Colonic mucosa (tissue), 4 donors: ENCODE results near the gene YOD1. TPM values are rescaled to one million over a fixed set of nuclear protein-coding genes. Genes with fewer than 3 reads are reported as not detected.

ENCODE experiments used
- DNase-seq: peaks from one replicate; pipeline ENCODE4 v3.0.0-alpha.2; 2020
- H3K27ac ChIP-seq: fragments of 200-600 bp; one replicate; pipeline ENCODE4 v1.8.0; 2021
- H3K27me3 ChIP-seq: fragments of 200-600 bp; one replicate; pipeline ENCODE4 v1.8.0; 2021
- H3K36me3 ChIP-seq: fragments of 200-600 bp; one replicate; pipeline ENCODE4 v1.8.0; 2021
- H3K4me1 ChIP-seq: fragments of 200-600 bp; one replicate; pipeline ENCODE4 v1.8.0; 2021; ENCODE audit warnings: mild to moderate bottlenecking
- H3K4me3 ChIP-seq: fragments of 200-600 bp; one replicate; pipeline ENCODE4 v1.8.0; 2021
- H3K9ac ChIP-seq, 2 donors: one replicate each; pipeline ENCODE4 v1.7.0; 2013; ENCODE audit warnings: control low read depth in 2 of 2, low read depth in 2 of 2, low read length in 2 of 2
- H3K9me3 ChIP-seq: fragments of 200-600 bp; one replicate; pipeline ENCODE4 v1.8.0; 2021
- intact Hi-C: fragments of 100-400 bp; cut with DNase I; formaldehyde crosslinking; loops from one replicate; pipeline ENCODE4 v1.14.1; 2022
- total RNA-seq, 2 donors: library from RNA; stranded (reverse); fragmentation: NEBNext Ultra II Directional in 1 of 2; extraction: Animal tissue kit (Norgen Biotek cat#: 25700) in 1 of 2; gene quantifications; one replicate each; pipeline ENCODE4 v1.2.1, GENCODE V29; 2021
- TF ChIP-seq, protein P1 (sequence below): fragments of 200-600 bp; IDR thresholded peaks from one replicate; pipeline ENCODE4 v1.8.0; 2022; ENCODE audit warnings: antibody characterized with exemption, mild to moderate bottlenecking
- donor health status: healthy.
- donor health status: DM: no; HTN: no; CAD: no.
- donor health status: DM: no; HTN: no; CAD: no.

YOD1 gene
- total RNA-seq, 2 donors from 2014 or later = 5.7 to 8.0 TPM

DNA sequence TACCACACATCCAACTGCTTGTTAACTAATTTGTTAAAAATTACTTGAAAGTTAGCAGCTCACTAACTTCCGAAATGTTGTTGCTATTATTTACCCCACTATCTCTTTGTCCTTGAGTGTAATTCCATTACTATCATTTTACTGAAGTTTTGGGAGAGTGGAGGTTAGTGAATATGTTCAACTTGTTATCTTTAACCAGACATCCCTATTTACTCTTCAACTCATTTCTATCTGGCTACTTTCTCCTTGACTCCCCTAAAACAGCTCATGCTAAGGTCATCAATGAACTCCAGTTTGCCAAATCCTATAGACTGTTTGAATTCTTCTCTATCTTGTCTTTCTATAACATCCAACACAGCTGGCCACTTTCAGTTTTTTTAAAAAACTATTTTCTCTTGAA lies 14.1 kb downstream of the YOD1 start:
- no peaks in the 10 kb centered on the region for H3K27me3 ChIP-seq
- TF ChIP-seq, protein P1, sequence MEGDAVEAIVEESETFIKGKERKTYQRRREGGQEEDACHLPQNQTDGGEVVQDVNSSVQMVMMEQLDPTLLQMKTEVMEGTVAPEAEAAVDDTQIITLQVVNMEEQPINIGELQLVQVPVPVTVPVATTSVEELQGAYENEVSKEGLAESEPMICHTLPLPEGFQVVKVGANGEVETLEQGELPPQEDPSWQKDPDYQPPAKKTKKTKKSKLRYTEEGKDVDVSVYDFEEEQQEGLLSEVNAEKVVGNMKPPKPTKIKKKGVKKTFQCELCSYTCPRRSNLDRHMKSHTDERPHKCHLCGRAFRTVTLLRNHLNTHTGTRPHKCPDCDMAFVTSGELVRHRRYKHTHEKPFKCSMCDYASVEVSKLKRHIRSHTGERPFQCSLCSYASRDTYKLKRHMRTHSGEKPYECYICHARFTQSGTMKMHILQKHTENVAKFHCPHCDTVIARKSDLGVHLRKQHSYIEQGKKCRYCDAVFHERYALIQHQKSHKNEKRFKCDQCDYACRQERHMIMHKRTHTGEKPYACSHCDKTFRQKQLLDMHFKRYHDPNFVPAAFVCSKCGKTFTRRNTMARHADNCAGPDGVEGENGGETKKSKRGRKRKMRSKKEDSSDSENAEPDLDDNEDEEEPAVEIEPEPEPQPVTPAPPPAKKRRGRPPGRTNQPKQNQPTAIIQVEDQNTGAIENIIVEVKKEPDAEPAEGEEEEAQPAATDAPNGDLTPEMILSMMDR = no peak
- H3K4me1 ChIP-seq = no peaks in the 10 kb centered on the region
- intact Hi-C loops = loop anchor here (10.0 kb wide), 1 partner anchor 48 kb away; the partner anchor contains the start of gene C4BPB
- H3K36me3 ChIP-seq = no peaks in the 10 kb centered on the region
- no peak overlapping the region for H3K4me3 ChIP-seq
- no peak for DNase-seq
- no peak overlapping the region for H3K9ac ChIP-seq
- H3K9me3 ChIP-seq = no peaks in the 10 kb centered on the region
- H3K27ac ChIP-seq = no peak overlapping the region

DNA sequence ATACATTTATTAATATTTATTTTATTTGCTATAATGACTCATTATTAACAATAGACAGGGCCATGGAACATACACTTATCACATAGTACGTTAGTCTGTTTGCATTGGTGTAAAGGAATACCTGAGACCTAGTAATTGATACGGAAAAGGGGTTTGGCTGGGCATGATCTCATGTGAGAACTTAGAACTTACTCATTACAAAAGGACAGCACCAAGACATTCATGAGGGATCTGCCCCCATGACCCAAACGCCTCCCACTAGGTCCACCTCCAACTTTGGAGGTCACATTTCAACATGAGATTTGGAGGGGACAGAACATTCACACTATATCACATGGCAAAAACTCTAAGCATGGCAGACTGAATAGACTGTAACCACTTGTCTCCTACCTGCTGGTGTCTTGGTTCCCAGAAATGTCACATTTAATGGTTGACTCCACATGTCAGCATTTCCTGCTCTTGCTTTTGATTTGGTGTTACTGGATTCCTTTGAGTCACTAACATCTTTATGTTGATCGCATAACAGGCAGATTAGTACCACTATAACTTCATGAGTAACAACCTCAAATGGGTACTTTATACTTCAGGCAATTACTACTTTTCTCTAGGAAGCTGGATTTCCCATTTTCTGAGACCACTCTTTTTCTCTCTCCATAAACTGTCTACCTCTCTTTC lies 15.0 kb downstream of the YOD1 start:
- TF ChIP-seq, protein P1 = no peak
- Histone ChIP-seq H3K27me3 (no peaks in the 10 kb centered on the region), H3K36me3 (no peaks in the 10 kb centered on the region), H3K9me3 (no peaks in the 10 kb centered on the region), H3K9ac (no peak overlapping the region), H3K4me3 (no peak overlapping the region), H3K27ac (no peak overlapping the region), H3K4me1 (no peaks in the 10 kb centered on the region)
- intact Hi-C loops = loop anchor here (10.0 kb wide), 1 partner anchor 49 kb away; the partner anchor contains the start of gene C4BPB
- no peak for DNase-seq

DNA sequence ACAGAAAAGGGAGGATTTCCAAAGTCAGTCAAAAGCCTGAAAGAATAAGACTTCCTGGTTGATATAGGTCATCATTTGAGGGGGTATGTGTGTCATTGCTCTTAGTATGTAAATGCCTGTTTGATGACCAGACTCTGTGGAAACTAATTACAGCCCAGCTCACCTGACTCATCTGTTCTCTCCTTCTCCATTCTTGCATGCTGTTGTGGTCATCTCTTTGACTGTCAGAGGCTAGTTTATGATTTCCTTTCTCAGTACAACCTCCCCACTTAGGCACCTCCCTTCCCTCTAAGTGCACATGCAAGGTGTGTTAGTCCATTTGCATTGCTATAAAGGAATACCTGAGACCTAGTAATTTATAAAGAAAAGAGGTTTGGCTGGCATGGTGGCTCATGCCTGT lies 16.0 kb downstream of the YOD1 start:
- Histone ChIP-seq H3K27me3 (no peaks in the 10 kb centered on the region), H3K9me3 (no peaks in the 10 kb centered on the region), H3K4me1 (no peaks in the 10 kb centered on the region), H3K9ac (no peak overlapping the region), H3K36me3 (no peaks in the 10 kb centered on the region), H3K4me3 (no peak overlapping the region), H3K27ac (no peak overlapping the region)
- DNase-seq = no peak
- TF ChIP-seq, protein P1 = no peak
- intact Hi-C loops = loop anchor here (10.0 kb wide), 1 partner anchor 50 kb away; the partner anchor contains the start of gene C4BPB

DNA sequence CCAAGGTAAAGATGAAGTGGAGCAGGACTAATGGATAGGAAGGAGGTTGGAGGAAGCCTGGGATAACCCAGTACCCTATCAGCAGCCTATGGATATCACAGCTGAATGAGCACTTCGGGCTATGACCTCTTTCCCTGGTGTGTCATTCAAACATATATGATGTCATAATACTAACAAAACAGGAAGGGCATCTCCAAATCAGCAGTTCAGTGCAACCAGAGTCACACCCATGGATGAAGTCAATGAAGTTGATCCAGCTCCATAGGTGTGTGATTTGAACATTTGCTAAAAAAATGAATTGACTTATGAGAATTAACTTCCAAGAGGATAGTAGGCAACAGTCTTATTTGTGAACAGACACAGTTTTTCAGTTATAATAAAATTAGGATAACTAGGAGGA lies 16.8 kb downstream of the YOD1 start:
- intact Hi-C loops = loop anchor here (10.0 kb wide), 1 partner anchor 51 kb away; the partner anchor contains the start of gene C4BPB
- no peak overlapping the region for H3K4me3 ChIP-seq
- TF ChIP-seq, protein P1 = no peak
- no peaks in the 10 kb centered on the region for H3K27me3 ChIP-seq
- no peaks in the 10 kb centered on the region for H3K9me3 ChIP-seq
- DNase-seq = no peak
- H3K4me1 ChIP-seq = peaks cover 4% of the 10 kb centered on the region
- H3K36me3 ChIP-seq = no peaks in the 10 kb centered on the region
- no peak overlapping the region for H3K27ac ChIP-seq
- H3K9ac ChIP-seq = no peak overlapping the region

DNA sequence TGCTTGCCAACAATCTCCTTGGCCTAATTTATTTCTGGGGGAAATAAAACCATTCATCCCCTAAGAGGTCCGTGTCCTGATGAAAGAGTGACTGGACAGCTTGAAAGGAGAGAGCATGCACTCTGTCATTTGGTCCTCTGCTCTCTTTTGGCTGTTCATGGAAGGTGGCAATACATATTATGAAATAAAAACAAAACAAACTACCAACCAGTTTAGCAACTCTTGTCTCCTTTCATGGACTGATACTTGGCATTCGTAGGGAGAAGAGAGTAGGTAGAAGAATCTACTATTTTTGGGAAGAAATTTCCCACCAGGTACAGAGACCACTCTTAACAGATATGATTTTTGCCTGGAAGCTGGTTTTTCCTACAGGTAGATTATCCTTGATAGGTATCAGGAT lies 17.7 kb downstream of the YOD1 start:
- peaks cover 9% of the 10 kb centered on the region for H3K4me1 ChIP-seq
- peak overlapping the region in 1 of 2 donors; percentile 68 for H3K9ac ChIP-seq
- no peak for DNase-seq
- intact Hi-C loops = loop anchor here (10.0 kb wide), 1 partner anchor 51 kb away; the partner anchor contains the start of gene C4BPB
- peak overlapping the region; percentile 64 for H3K27ac ChIP-seq
- no peaks in the 10 kb centered on the region for H3K9me3 ChIP-seq
- no peaks in the 10 kb centered on the region for H3K27me3 ChIP-seq
- H3K36me3 ChIP-seq = no peaks in the 10 kb centered on the region
- TF ChIP-seq, protein P1 = no peak
- no peak overlapping the region for H3K4me3 ChIP-seq
